ENCODE measurements around the gene SYK. TPM values are rescaled to one million over a fixed set of nuclear protein-coding genes. Genes with fewer than 3 reads are reported as not detected.

SYK gene
- total RNA-seq, 1 experiment from 2014 or later, result 5.9 TPM

DNA sequence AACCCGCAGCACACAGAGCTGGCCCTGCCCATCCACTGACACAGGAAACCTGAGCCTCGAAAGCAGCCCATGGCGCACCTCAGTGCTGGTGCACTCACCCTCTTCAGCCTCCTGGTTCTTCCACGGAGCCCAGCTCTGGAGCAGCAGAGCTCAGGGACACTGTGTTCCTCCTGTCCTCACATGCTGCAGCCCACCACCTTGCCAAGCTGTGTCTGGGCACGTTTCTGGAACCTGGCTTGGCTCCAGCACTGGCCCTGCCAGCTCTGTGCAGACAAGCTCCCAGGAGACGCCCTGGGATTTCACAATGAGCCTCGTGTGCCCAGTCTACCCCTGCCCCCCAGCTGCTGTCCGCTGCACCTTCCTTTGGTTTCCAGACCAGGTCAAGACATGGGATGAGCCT, 119.5 kb downstream of the SYK start:
- no peak for TF ChIP-seq CTCF (IDR thresholded peaks at IDR 0.05; ENCODE audit: unreplicated experiment)
- peak overlapping the region; percentile 83 for H3K27ac Mint-ChIP-seq (ENCODE audit: low read depth, unreplicated experiment)
- no peaks in the 10 kb centered on the region for H3K27me3 Mint-ChIP-seq (ENCODE audit: insufficient read depth, unreplicated experiment)
- DNase-seq (ENCODE audit: unreplicated experiment), result peak; percentile 98
- ChIA-PET CTCF (interaction anchor here (0.6 to 2.3 kb wide), 11 partner anchors 8 to 1375 kb away, joined by 3 to 10 read pairs (median 4); no protein-coding TSS in a partner anchor), POLR2A (interaction anchor here (0.6 to 3.4 kb wide), 31 partner anchors 9 to 806 kb away, joined by 3 to 36 read pairs (median 7); no protein-coding TSS in a partner anchor)
- H3K4me1 Mint-ChIP-seq (ENCODE audit: insufficient read depth, unreplicated experiment), result peaks cover 55% of the 10 kb centered on the region
- no peaks in the 10 kb centered on the region for H3K36me3 Mint-ChIP-seq (ENCODE audit: insufficient read depth, unreplicated experiment)
- intact Hi-C loops (cut with micrococcal nuclease), result no loop called here
- peak overlapping the region; percentile 26 for H3K4me3 Mint-ChIP-seq (ENCODE audit: unreplicated experiment)
- BruUV-seq (replicated peaks), result no TSS peak
- no peaks in the 10 kb centered on the region for H3K9me3 Mint-ChIP-seq (ENCODE audit: unreplicated experiment)

GRCh38 chr9:90921969-90922368, 120.3 kb downstream of the SYK start:
- H3K27ac Mint-ChIP-seq (ENCODE audit: low read depth, unreplicated experiment), result no peak overlapping the region
- no peaks in the 10 kb centered on the region for H3K9me3 Mint-ChIP-seq (ENCODE audit: unreplicated experiment)
- BruUV-seq (replicated peaks), result no TSS peak
- ChIA-PET POLR2A (interaction anchor here (0.6 to 3.4 kb wide), 22 partner anchors 13 to 511 kb away, joined by 3 to 36 read pairs (median 12); no protein-coding TSS in a partner anchor), CTCF (interaction anchor here (0.8 to 2.3 kb wide), 7 partner anchors 7 to 278 kb away, joined by 3 to 10 read pairs (median 4); no protein-coding TSS in a partner anchor)
- no peak overlapping the region for H3K4me3 Mint-ChIP-seq (ENCODE audit: unreplicated experiment)
- no peaks in the 10 kb centered on the region for H3K36me3 Mint-ChIP-seq (ENCODE audit: insufficient read depth, unreplicated experiment)
- peaks cover 48% of the 10 kb centered on the region for H3K4me1 Mint-ChIP-seq (ENCODE audit: insufficient read depth, unreplicated experiment)
- intact Hi-C loops (cut with micrococcal nuclease), result no loop called here
- H3K27me3 Mint-ChIP-seq (ENCODE audit: insufficient read depth, unreplicated experiment), result no peaks in the 10 kb centered on the region
- peak; percentile 8 for DNase-seq (ENCODE audit: unreplicated experiment)
- TF ChIP-seq CTCF (IDR thresholded peaks at IDR 0.05; ENCODE audit: unreplicated experiment), result no peak

DNA sequence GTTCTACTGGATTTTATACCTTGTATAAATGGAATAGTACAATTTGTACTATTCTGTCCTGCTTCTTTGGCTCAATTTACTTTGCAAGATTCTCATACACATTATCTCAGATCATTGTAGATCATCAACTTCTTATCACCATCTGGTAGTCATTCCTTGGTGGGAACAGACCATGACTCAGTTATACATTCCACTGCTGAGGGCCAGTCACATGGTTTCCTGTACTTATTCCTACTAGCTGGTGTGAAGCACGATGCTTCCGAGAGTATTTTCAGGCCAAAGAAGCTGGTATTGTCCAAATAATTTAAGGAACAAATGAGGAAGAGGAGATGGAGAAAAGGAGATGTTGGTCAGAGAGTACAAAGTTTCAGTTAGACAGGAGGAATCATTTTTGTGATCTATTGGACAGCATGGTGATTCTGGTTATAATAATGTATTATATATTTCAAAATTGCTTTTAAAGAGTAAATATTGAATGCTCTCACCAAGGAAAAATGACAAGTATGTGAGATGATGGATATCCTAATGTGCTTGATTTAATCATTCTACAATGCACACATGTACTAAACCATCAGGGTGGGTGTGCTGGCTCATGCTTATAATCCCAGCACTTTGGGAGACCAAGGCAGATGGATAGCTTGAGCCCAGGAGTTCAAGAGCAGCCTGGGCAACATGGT, 124.1 kb downstream of the SYK start:
- CTCF ChIA-PET, result interaction anchor here (0.6 to 1.0 kb wide), 2 partner anchors 10 to 868 kb away, joined by 3 read pairs; no protein-coding TSS in a partner anchor
- Mint-ChIP-seq H3K9me3 (ENCODE audit: unreplicated experiment) (no peaks in the 10 kb centered on the region), H3K27me3 (ENCODE audit: insufficient read depth, unreplicated experiment) (no peaks in the 10 kb centered on the region), H3K36me3 (ENCODE audit: insufficient read depth, unreplicated experiment) (no peaks in the 10 kb centered on the region), H3K4me1 (ENCODE audit: insufficient read depth, unreplicated experiment) (peaks cover 36% of the 10 kb centered on the region), H3K27ac (ENCODE audit: low read depth, unreplicated experiment) (peak overlapping the region; percentile 36), H3K4me3 (ENCODE audit: unreplicated experiment) (no peak overlapping the region)
- TF ChIP-seq CTCF (IDR thresholded peaks at IDR 0.05; ENCODE audit: unreplicated experiment), result no peak
- intact Hi-C loops (cut with micrococcal nuclease), result no loop called here
- no TSS peak for BruUV-seq (replicated peaks)
- peak; percentile 23 for DNase-seq (ENCODE audit: unreplicated experiment)
- POLR2A ChIA-PET, result interaction anchor here (1.7 kb wide), 1 partner anchor 17 kb away, joined by 6 read pairs; no protein-coding TSS in a partner anchor

GRCh38 chr9:90926936-90927335, 125.3 kb downstream of the SYK start:
- H3K9me3 Mint-ChIP-seq (ENCODE audit: unreplicated experiment), result no peaks in the 10 kb centered on the region
- CTCF ChIA-PET, result interaction anchor here (0.8 kb wide), 1 partner anchor 10 kb away, joined by 4 read pairs; no protein-coding TSS in a partner anchor

More at GRCh38 chr9:90926936-90927335, 125.3 kb downstream of the SYK start:
- Mint-ChIP-seq H3K4me1 (ENCODE audit: insufficient read depth, unreplicated experiment) (peaks cover 24% of the 10 kb centered on the region), H3K27ac (ENCODE audit: low read depth, unreplicated experiment) (no peak overlapping the region), H3K36me3 (ENCODE audit: insufficient read depth, unreplicated experiment) (no peaks in the 10 kb centered on the region), H3K27me3 (ENCODE audit: insufficient read depth, unreplicated experiment) (no peaks in the 10 kb centered on the region), H3K4me3 (ENCODE audit: unreplicated experiment) (no peak overlapping the region)
- TF ChIP-seq CTCF (IDR thresholded peaks at IDR 0.05; ENCODE audit: unreplicated experiment), result no peak
- intact Hi-C loops (cut with micrococcal nuclease), result no loop called here
- no TSS peak for BruUV-seq (replicated peaks)
- DNase-seq (ENCODE audit: unreplicated experiment), result no peak
- POLR2A ChIA-PET, result no interaction called here

Data from MCF 10A (cell line).